ENCODE results near the gene TMEM151B. TPM values are rescaled to one million over a fixed set of nuclear protein-coding genes. Genes with fewer than 3 reads are reported as not detected.

Gene TMEM151B
- total RNA-seq, 4 donors from 2014 or later, result 0.14 to 3.8 (median 1.7) TPM

GRCh38 chr6:44224965-44225305 lies 45.3 kb upstream of the TMEM151B start:
- 83% methylated on average over 4 of the region's 4 CpGs; no CpG with 5 or more reads in 1 of the 2 donors for WGBS, 2 donors (ENCODE audit: low coverage in 1 of 2)
- no peak for DNase-seq
- Histone ChIP-seq H3K36me3 (no peaks in the 10 kb centered on the region), H3K9me3 (no peaks in the 10 kb centered on the region), H3K27me3 (peaks cover 4% of the 10 kb centered on the region), H3K4me1 (peaks cover 34 to 80% (median 53%) of the 10 kb centered on the region in 4 donors), H3K27ac (peak overlapping the region; percentile 2 to 94 (median 86)), H3K4me3 (peak overlapping the region in 1 of 4 donors; percentile 79)
- intact Hi-C loops (cut with DNase I; ENCODE audit: low total_unique reads) (no loop called here), in situ Hi-C loops (cut with MboI; ENCODE audit: low pct_ligation_motif_present in 1 of 4, low pct_unique_long_range_greater_than_20kb in 1 of 4, low sequenced_read_pairs in 3 of 4) (no loop called here)
- no peak for TF ChIP-seq EP300 (IDR thresholded peaks at IDR 0.05; ENCODE audit: low read depth)
- no peak for TF ChIP-seq CTCF (IDR thresholded peaks at IDR 0.05)
- no peak for TF ChIP-seq POLR2A (IDR thresholded peaks at IDR 0.05)
- no peak for TF ChIP-seq POLR2AphosphoS5 (IDR thresholded peaks at IDR 0.05)

- no peak for DNase-seq
- WGBS, 2 donors (ENCODE audit: low coverage in 1 of 2), result 67 to 86% methylated on average over 1 to 8 of the region's 8 CpGs
- no peak for TF ChIP-seq CTCF (IDR thresholded peaks at IDR 0.05)
- no peak for TF ChIP-seq POLR2A (IDR thresholded peaks at IDR 0.05)
- no peak for TF ChIP-seq POLR2AphosphoS5 (IDR thresholded peaks at IDR 0.05)
- no peak for TF ChIP-seq EP300 (IDR thresholded peaks at IDR 0.05; ENCODE audit: low read depth)
- Histone ChIP-seq H3K4me3 (no peak overlapping the region), H3K36me3 (no peaks in the 10 kb centered on the region), H3K27ac (peak overlapping the region; percentile 33 to 94 (median 86)), H3K4me1 (peaks cover 35 to 73% (median 51%) of the 10 kb centered on the region in 4 donors), H3K27me3 (peaks cover 4% of the 10 kb centered on the region), H3K9me3 (no peaks in the 10 kb centered on the region)
- intact Hi-C loops (cut with DNase I; ENCODE audit: low total_unique reads) (no loop called here), in situ Hi-C loops (cut with MboI; ENCODE audit: low pct_ligation_motif_present in 1 of 4, low pct_unique_long_range_greater_than_20kb in 1 of 4, low sequenced_read_pairs in 3 of 4) (no loop called here)
These were observed 44.5 kb upstream of the TMEM151B start for GRCh38 chr6:44225579-44226325.

- H3K4me3 ChIP-seq, result no peak overlapping the region
- in situ Hi-C loops (cut with MboI; ENCODE audit: low pct_ligation_motif_present in 1 of 4, low pct_unique_long_range_greater_than_20kb in 1 of 4, low sequenced_read_pairs in 3 of 4), result no loop called here
- peaks cover 4% of the 10 kb centered on the region for H3K27me3 ChIP-seq
- peaks cover 27 to 65% (median 43%) of the 10 kb centered on the region in 4 donors for H3K4me1 ChIP-seq
- DNase-seq, result no peak
- WGBS, 2 donors (ENCODE audit: low coverage in 1 of 2), result 52 to 71% methylated on average over 3 to 15 of the region's 15 CpGs
- peak overlapping the region; percentile 33 to 94 (median 86) for H3K27ac ChIP-seq
- H3K9me3 ChIP-seq, result no peaks in the 10 kb centered on the region
- TF ChIP-seq EP300 (IDR thresholded peaks at IDR 0.05; ENCODE audit: low read depth), result no peak
- no peak for TF ChIP-seq POLR2AphosphoS5 (IDR thresholded peaks at IDR 0.05)
- TF ChIP-seq POLR2A (IDR thresholded peaks at IDR 0.05), result no peak
- no peak for TF ChIP-seq CTCF (IDR thresholded peaks at IDR 0.05)
- intact Hi-C loops (cut with DNase I; ENCODE audit: low total_unique reads), result no loop called here
- H3K36me3 ChIP-seq, result no peaks in the 10 kb centered on the region
These were observed 43.7 kb upstream of the TMEM151B start for GRCh38 chr6:44226368-44227147.

- Histone ChIP-seq H3K4me3 (no peak overlapping the region), H3K27ac (peak overlapping the region; percentile 22 to 94 (median 86)), H3K4me1 (peaks cover 22 to 58% (median 36%) of the 10 kb centered on the region in 4 donors), H3K27me3 (peaks cover 4% of the 10 kb centered on the region), H3K9me3 (no peaks in the 10 kb centered on the region), H3K36me3 (no peaks in the 10 kb centered on the region)
- TF ChIP-seq CTCF (IDR thresholded peaks at IDR 0.05) (no peak), POLR2A (IDR thresholded peaks at IDR 0.05) (no peak), EP300 (IDR thresholded peaks at IDR 0.05; ENCODE audit: low read depth) (no peak), POLR2AphosphoS5 (IDR thresholded peaks at IDR 0.05) (no peak)
- intact Hi-C loops (cut with DNase I; ENCODE audit: low total_unique reads) (no loop called here), in situ Hi-C loops (cut with MboI; ENCODE audit: low pct_ligation_motif_present in 1 of 4, low pct_unique_long_range_greater_than_20kb in 1 of 4, low sequenced_read_pairs in 3 of 4) (no loop called here)
- DNase-seq, result no peak
- 65% methylated on average over 7 of the region's 7 CpGs; no CpG with 5 or more reads in 1 of the 2 donors for WGBS, 2 donors (ENCODE audit: low coverage in 1 of 2)
These were observed 43.0 kb upstream of the TMEM151B start for GRCh38 chr6:44227148-44227793.

All from transverse colon (tissue), 4 donors.